ENCODE data around the gene MEGF9. TPM values are rescaled to one million over a fixed set of nuclear protein-coding genes. Genes with fewer than 3 reads are reported as not detected.
A peak's percentile ranks its signal among the peaks of the same experiment; 100 is the strongest.

MEGF9 gene
- total RNA-seq, 2 donors from 2014 or later = 9.9 to 10.2 TPM

- ATAC-seq = no peak
- H3K4me3 Mint-ChIP-seq = no peak overlapping the region
- no peaks in the 10 kb centered on the region for H3K9me3 ChIP-seq (ENCODE audit: control insufficient read depth, low read length, poor library complexity, severe bottlenecking)
- peaks cover 2% of the 10 kb centered on the region for H3K4me1 Mint-ChIP-seq
- H3K27ac Mint-ChIP-seq = no peak overlapping the region
- no peaks in the 10 kb centered on the region for H3K27me3 Mint-ChIP-seq
- DNase-seq = no peak
- peaks cover 9% of the 10 kb centered on the region for H3K36me3 Mint-ChIP-seq (ENCODE audit: low read depth)
Measured at GRCh38 chr9:120611690-120612068, 102.6 kb downstream of the MEGF9 start.

GRCh38 chr9:120610975-120611689 is 103.1 kb downstream of the MEGF9 start:
- no peak for ATAC-seq
- Mint-ChIP-seq H3K27ac (no peak overlapping the region), H3K4me1 (peaks cover 2% of the 10 kb centered on the region), H3K36me3 (ENCODE audit: low read depth) (peaks cover 9% of the 10 kb centered on the region), H3K27me3 (no peaks in the 10 kb centered on the region), H3K4me3 (no peak overlapping the region)
- H3K9me3 ChIP-seq (ENCODE audit: control insufficient read depth, low read length, poor library complexity, severe bottlenecking) = no peaks in the 10 kb centered on the region
- DNase-seq = no peak

GRCh38 chr9:120609636-120610035 is 104.6 kb downstream of the MEGF9 start:
- DNase-seq (no peak), ATAC-seq (no peak)
- Mint-ChIP-seq H3K27ac (no peak overlapping the region), H3K4me3 (no peak overlapping the region), H3K27me3 (no peaks in the 10 kb centered on the region), H3K4me1 (peaks cover 2% of the 10 kb centered on the region), H3K36me3 (ENCODE audit: low read depth) (peaks cover 14% of the 10 kb centered on the region)
- H3K9me3 ChIP-seq (ENCODE audit: control insufficient read depth, low read length, poor library complexity, severe bottlenecking) = no peaks in the 10 kb centered on the region

GRCh38 chr9:120608421-120608820 is 105.8 kb downstream of the MEGF9 start:
- Mint-ChIP-seq H3K27me3 (no peaks in the 10 kb centered on the region), H3K36me3 (ENCODE audit: low read depth) (peaks cover 14% of the 10 kb centered on the region), H3K4me1 (peaks cover 2% of the 10 kb centered on the region)

GRCh38 chr9:120603591-120603990 is 110.7 kb downstream of the MEGF9 start:
- ATAC-seq (no peak), DNase-seq (no peak)
- no peaks in the 10 kb centered on the region for H3K9me3 ChIP-seq (ENCODE audit: control insufficient read depth, low read length, poor library complexity, severe bottlenecking)
- H3K4me3 Mint-ChIP-seq = no peak overlapping the region
- peaks cover 1% of the 10 kb centered on the region for H3K4me1 Mint-ChIP-seq
- H3K27me3 Mint-ChIP-seq = no peaks in the 10 kb centered on the region
- peaks cover 8% of the 10 kb centered on the region for H3K36me3 Mint-ChIP-seq (ENCODE audit: low read depth)
- H3K27ac Mint-ChIP-seq = no peak overlapping the region

More at GRCh38 chr9:120608421-120608820, 105.8 kb downstream of the MEGF9 start:
- Mint-ChIP-seq H3K27ac (no peak overlapping the region), H3K4me3 (no peak overlapping the region)
- DNase-seq (no peak), ATAC-seq (no peak)
- H3K9me3 ChIP-seq (ENCODE audit: control insufficient read depth, low read length, poor library complexity, severe bottlenecking) = no peaks in the 10 kb centered on the region

DNA sequence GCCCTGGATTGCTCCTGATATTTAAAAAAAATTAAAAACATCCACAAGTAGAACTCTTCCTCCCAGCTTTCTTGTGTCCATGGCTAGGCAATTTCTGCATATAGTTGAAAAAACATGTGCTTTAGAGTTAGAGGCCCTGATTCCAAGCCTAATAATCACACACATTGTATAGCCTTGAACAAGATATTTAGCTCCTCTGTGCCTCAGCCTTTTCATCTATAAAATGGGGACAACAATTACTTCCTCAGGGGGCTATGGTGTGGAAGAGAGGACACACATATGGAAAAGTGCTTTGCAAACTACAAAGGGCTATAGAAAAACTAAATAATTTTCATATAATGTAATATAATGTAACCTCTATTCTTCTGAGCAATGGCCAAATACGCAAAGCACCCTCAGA is 111.3 kb downstream of the MEGF9 start:
- H3K9me3 ChIP-seq (ENCODE audit: control insufficient read depth, low read length, poor library complexity, severe bottlenecking) = no peaks in the 10 kb centered on the region
- Mint-ChIP-seq H3K27ac (no peak overlapping the region), H3K4me1 (no peaks in the 10 kb centered on the region), H3K27me3 (no peaks in the 10 kb centered on the region), H3K4me3 (no peak overlapping the region), H3K36me3 (ENCODE audit: low read depth) (peaks cover 6% of the 10 kb centered on the region)
- DNase-seq (no peak), ATAC-seq (no peak)

DNA sequence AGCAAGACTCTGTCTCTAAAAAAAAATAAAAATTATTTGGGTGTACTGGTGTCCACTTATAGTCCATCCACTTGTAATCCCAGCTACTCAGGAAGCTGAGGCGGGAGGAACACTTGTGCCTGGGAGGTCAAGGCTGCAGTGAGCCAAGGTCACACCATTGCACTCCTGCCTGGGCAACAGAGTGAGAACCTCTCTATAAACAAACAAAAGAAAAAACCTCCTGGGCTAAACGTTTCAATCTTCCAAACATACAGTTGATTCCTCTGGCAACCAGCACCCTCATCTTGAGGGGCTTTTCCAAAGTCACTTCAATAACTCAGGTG is 120.4 kb downstream of the MEGF9 start:
- no peak overlapping the region for H3K27ac Mint-ChIP-seq
- H3K36me3 Mint-ChIP-seq (ENCODE audit: low read depth) = no peaks in the 10 kb centered on the region
- no peak overlapping the region for H3K4me3 Mint-ChIP-seq
- H3K27me3 Mint-ChIP-seq = no peaks in the 10 kb centered on the region
- DNase-seq = no peak
- H3K9me3 ChIP-seq (ENCODE audit: control insufficient read depth, low read length, poor library complexity, severe bottlenecking) = no peaks in the 10 kb centered on the region
- H3K4me1 Mint-ChIP-seq = no peaks in the 10 kb centered on the region
- no peak for ATAC-seq

GRCh38 chr9:120593250-120593954 is 120.9 kb downstream of the MEGF9 start:
- Mint-ChIP-seq H3K36me3 (ENCODE audit: low read depth) (no peaks in the 10 kb centered on the region), H3K27ac (no peak overlapping the region), H3K27me3 (no peaks in the 10 kb centered on the region), H3K4me1 (no peaks in the 10 kb centered on the region), H3K4me3 (no peak overlapping the region)
- ATAC-seq (no peak), DNase-seq (no peak)
- H3K9me3 ChIP-seq (ENCODE audit: control insufficient read depth, low read length, poor library complexity, severe bottlenecking) = no peaks in the 10 kb centered on the region

- no peak overlapping the region for H3K27ac Mint-ChIP-seq
- H3K4me1 Mint-ChIP-seq = no peaks in the 10 kb centered on the region
- no peaks in the 10 kb centered on the region for H3K36me3 Mint-ChIP-seq (ENCODE audit: low read depth)
Measured at GRCh38 chr9:120592210-120592609, 122.1 kb downstream of the MEGF9 start.

GRCh38 chr9:120587328-120587727 is 126.9 kb downstream of the MEGF9 start:
- DNase-seq (no peak), ATAC-seq (no peak)
- Mint-ChIP-seq H3K27ac (no peak overlapping the region), H3K4me1 (peaks cover 3% of the 10 kb centered on the region), H3K4me3 (no peak overlapping the region), H3K27me3 (no peaks in the 10 kb centered on the region), H3K36me3 (ENCODE audit: low read depth) (no peaks in the 10 kb centered on the region)
- no peaks in the 10 kb centered on the region for H3K9me3 ChIP-seq (ENCODE audit: control insufficient read depth, low read length, poor library complexity, severe bottlenecking)

More at GRCh38 chr9:120592210-120592609, 122.1 kb downstream of the MEGF9 start:
- Mint-ChIP-seq H3K27me3 (no peaks in the 10 kb centered on the region), H3K4me3 (no peak overlapping the region)
- DNase-seq = no peak
- ATAC-seq = no peak
- H3K9me3 ChIP-seq (ENCODE audit: control insufficient read depth, low read length, poor library complexity, severe bottlenecking) = no peaks in the 10 kb centered on the region

DNA sequence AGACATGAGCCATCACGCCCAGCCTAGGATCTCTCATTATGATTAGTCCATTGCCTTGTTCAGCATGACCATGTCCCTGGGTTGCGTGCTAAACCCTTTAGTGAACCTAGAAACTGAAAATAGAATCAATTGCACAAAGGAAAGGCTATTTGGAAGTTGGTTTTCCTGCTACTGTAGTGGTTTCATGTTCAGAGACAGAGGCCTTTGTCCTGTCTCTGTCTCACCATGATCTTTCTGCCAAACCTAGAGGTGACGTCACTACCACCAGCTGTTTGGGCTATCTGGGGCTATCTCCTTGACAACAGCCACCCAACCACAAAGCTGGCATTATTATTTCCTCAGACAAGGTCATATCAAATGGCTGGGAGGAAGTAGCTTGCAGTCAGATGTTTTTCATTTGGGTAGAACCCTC is 130.3 kb downstream of the MEGF9 start:
- Mint-ChIP-seq H3K27ac (no peak overlapping the region), H3K4me1 (peaks cover 13% of the 10 kb centered on the region), H3K27me3 (no peaks in the 10 kb centered on the region), H3K4me3 (no peak overlapping the region), H3K36me3 (ENCODE audit: low read depth) (no peaks in the 10 kb centered on the region)
- peak; percentile 7 for ATAC-seq
- H3K9me3 ChIP-seq (ENCODE audit: control insufficient read depth, low read length, poor library complexity, severe bottlenecking) = no peaks in the 10 kb centered on the region
- peak in 1 of 3 donors; percentile 18 for DNase-seq

DNA sequence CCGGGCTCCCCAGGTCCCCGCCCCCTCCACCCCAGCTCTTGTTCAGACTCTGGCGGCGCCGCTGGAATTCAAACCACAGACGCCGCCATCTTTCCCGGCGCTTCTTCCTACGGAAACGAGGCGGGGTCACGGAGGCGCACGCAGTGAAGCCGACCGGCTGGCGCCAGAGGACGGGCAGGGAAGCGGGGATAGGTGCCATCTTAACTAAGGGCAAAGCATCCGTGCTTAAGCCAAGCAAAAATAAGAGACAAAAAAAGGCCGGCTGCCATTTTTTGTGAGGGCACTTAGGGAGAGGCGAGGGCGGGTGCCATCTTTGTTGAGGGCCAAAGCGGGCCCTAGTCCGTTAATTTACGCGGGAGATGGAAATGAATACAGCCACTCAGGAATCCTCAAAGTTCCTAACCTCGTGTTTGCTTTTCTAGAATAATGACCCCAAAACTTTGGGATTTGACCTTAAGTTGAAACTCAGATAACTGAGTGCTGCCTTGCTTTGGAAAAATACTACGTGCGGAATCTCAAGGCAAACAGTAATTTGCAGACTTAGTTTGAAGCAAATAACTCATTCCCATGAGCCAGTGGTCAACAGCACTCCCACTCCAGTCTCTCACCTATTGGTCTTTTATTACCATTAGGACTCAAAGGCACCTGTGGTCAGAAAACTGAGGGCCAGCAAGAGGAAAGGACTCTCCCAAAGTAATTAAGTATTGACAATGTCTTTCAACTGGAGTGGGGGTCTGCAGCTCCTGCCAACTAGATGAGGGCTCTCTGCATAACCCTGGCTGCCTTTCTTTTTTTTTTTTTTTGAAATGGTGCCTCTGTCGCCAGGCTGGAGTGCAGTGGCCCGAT is 134.0 kb downstream of the MEGF9 start, which contains the start of gene CDK5RAP2:
CDK5RAP2 (minus strand) TSS at position 117 of the 846 bp plus-strand sequence. CDS start 189 bp downstream, outside the sequence.
- Mint-ChIP-seq H3K4me1 (peaks cover 31% of the 10 kb centered on the region), H3K4me3 (peak within 1 kb of the TSS; percentile 94), H3K27me3 (no peaks in the 10 kb centered on the region), H3K36me3 (ENCODE audit: low read depth) (no peaks in the 10 kb centered on the region), H3K27ac (peak within 1 kb of the TSS; percentile 97)
- no peaks in the 10 kb centered on the region for H3K9me3 ChIP-seq (ENCODE audit: control insufficient read depth, low read length, poor library complexity, severe bottlenecking)
- peak; percentile 98 for ATAC-seq
- DNase-seq = peak; percentile 84 to 89 (median 88)
